GM18508 (cell line): Measurements from ENCODE around the gene CPSF3.
"Not testable (repeated sequence)": the region's sequence is repeated elsewhere in the genome, so short reads cannot be mapped to it uniquely, and the experiment has no call there.

Source experiments
- ATAC-seq: cut with Tn5 transposase; IDR thresholded peaks from one replicate; pipeline ENCODE4 v1.9.1; 2021; ENCODE audit warnings: moderate number of reproducible peaks; ENCODE audit not compliant: insufficient read depth, unreplicated experiment

Gene CPSF3

DNA sequence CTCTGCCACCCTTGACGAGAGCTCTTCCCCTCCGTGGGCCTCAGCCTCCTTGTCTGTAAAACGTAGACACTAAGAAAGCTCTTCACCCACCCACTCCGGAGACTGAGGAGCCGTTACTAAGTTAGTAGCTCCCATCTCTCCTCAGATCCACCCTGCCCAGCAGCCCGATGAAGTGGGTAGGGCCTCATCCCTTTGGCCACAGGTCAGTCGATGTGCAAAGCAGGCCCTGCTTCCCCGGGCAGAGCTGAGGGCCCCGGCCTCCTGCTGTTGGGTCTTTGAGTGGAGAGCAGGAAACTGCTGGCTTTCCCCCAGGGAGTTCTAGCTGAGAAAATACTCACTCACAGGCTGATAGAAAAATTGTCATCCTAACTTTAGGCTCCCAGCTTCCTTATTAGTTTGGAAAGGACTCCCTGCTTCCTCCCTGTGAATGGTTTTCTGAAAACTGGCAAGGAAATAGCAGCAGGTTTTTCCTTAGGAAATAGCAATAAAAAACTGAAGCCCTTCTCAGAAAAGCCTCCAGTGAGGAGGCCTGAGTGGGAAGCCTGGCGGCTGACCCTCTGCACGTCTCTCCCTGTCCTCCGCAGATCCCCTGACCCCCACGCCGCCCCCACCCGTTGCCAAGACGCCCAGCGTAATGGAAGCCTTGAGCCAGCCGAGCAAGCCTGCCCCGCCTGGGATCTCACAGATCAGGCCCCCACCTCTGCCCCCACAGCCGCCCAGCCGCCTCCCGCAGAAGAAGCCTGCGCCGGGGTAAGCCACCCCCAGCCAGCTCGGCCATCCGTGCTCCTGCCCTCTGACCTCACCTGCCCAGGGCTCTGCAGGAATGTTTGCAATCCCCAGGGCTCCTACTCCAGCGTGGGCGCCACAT, 30.3 kb upstream of the CPSF3 start:
- no peak for ATAC-seq

- no peak for ATAC-seq
Measured at GRCh38 chr2:9394816-9395215, 28.6 kb upstream of the CPSF3 start.

DNA sequence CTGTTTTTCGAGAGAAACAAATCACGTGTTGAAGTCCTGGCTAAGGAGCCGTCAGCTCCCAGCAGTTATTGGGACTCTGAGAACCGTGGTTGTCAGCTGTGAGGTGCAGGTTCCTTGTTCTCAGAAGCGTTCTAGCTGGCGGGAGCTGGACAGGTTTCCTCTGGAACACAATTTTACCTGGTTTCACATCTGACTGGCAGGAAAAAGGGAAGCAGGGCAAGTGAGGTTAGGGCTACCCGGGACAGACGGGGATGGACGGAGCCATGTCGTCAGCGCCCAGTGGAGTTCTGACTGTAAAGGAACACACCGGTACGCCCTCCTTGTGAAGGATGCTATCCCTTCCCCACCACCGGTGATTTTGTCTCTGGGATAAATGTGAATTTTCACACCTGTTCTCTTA, 26.3 kb upstream of the CPSF3 start:
- no peak for ATAC-seq

DNA sequence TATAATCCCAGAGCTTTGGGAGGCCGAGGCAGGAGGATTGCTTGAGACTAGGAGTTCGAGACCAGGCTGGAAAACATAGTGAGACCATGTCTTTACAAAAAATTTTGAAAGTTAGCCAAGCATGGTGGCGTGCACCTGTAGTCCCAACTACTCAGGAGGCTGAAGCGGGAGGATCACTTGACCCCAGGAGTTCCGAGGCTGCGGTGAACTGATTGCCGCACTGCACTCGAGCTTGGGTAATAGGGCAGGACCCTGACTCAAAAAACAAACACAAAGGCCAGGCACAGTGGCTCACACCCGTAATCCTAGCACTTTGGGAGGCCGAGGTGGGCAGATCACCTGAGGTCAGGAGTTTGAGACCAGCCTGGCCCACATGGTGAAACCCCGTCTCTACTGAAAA, 25.2 kb upstream of the CPSF3 start:
- not testable (repeated sequence) for ATAC-seq

DNA sequence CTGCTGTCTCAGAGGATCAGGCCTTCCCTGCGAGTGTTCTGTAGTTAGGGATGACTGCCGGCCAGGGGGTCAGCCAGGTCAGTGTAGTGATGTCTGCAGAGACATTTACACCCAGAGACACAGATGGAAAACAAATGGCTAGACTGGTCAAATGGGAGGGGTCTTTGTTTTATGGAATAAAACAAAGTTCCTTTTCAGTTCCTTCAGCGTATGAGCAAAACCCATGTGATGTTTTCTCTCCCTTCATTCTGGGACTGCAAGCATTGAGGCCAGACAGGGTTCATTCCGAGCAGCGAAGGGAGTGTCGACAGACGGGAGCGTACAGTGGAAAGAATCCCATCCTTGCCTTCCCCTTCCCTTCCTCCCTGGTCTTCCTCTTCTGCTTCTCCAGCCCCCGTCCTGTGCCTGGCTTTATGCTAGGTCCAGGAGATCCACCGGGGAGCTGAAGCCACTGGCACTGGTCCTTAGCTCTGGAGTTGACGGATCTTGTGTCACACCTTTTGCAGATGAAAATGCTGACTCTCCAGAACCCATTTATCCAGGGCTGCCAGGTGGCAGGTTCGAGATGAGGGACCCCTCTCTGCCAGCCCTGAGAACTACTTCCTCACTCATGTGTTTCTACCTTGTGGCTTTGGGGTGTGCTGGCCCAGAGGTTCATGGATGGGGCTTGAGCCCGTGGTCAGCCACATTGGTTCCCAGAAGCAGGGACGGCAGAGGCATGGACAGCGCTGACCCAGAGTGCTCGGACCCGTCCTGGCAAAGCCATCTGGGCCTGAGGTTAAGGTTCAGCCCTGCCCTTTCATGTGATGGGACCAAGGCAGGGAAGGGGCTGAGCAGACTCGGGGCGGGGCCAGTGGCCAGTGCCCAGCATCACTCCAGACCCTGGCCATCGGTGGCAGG, 24.3 kb upstream of the CPSF3 start:
- ATAC-seq: no peak

DNA sequence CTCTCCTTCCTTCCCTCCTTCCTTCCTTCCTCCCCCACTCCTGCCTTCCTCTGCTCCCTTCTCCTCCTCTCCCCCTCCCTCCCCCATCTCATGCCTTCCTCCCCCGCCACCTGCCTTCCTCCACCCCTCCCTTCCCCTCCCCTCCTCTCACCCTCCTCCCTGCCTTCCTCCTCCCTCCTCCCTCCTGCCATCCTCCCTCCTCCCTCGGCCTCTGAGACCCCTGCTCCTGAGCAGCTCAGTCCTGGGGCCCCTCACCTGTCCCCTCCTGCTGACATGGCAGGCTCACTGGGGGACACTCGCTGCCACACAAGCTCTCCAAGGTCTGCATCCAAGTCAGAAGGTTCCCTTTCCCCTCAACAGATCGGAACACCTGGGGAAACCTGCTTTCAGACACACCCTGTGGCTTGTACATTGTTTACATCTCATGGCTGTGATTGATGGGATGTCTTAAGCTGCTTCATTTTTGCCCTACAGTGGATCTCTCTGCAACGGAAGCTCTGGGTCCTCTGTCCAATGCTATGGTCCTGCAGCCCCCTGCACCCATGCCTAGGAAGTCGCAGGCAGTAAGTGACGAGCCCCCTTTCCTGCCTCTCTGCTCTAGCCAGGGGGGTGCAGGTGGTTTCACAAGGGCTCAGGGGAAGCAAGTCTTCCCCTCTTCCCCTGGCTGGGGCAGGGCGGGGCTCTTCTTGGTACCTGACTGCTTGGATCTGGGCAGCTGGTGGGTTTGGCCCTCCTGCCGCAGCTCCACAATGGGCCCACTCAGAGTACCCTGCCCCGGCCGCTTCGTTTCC, 23.0 kb upstream of the CPSF3 start:
- no peak for ATAC-seq

DNA sequence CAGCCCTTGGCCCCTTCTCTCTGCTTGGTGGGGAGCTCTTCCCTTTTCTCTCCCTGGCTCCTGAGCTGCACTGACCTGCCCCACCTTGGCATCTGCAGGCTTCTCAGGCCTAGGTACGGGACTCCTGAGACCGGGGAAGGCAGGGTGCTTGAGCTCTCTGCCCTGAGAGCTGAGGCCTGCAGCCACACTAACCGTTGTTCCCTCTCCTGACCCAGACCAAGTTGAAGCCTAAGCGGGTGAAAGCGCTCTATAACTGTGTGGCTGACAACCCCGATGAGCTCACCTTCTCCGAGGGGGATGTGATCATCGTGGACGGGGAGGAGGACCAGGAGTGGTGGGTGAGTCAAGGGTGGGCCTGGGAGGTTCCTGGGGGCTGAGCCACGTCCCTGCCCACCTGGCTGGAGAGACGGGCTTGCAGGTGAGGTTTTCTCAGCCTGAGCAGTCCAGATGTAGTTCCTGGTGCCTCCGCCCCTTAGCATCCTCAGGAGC, 22.4 kb upstream of the CPSF3 start:
- no peak for ATAC-seq

DNA sequence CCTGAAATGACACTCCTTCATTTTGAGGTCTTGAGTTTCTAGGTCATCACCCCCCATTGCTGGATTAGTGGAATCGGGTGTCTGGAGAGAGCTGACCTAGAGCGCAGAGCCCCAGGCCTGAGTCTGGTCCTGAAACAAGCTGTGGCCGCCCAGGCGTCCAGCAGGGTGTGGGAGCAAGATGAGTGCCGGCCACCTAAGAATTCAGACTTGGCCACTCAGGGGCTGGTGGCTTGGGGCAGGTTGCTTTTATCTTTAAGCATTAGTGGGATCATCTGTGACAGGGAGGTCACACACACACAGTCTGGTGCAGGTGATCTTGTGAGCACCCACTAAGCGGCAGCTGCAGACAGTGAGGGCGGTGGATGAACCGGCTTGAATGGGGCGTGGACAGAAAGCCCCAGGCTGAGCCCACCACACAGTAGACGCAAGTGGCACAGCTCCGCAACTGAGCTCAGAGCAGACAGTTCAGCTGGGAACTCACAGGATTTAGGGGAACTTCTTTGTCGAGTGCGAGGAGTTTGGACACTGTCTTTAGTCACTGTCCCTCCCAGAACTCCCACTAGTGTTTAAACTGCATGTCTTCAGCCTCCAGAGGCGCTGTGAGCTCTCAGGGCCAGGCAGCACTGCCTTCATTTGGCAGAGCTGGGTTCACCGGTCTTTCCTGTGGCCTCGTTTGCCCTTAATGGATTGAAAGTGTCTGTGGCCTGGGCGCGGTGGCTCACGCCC, 21.6 kb upstream of the CPSF3 start:
- ATAC-seq: no peak

GRCh38 chr2:9403924-9404323, 19.5 kb upstream of the CPSF3 start:
- no peak for ATAC-seq

- no peak for ATAC-seq
Measured at GRCh38 chr2:9404451-9404850, 19.0 kb upstream of the CPSF3 start.

DNA sequence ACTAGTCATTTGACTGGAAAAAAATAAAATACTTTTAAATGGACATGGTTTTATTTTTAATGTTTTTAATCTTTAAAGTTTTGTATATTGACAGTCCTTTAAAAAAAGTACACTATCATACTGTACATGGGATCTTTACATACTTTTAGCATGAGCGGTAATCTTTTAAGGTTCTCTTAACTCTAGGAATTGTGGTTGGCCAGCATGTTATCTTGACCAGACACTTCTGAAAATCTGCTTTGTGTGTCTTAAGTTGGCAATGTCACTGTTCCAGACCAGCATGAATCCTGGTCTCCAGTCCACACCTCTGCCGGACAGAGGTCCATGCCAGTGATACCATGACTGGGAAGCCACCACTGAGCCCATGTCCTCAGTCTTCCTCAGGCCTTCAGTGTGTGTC, 17.8 kb upstream of the CPSF3 start:
- ATAC-seq: no peak

DNA sequence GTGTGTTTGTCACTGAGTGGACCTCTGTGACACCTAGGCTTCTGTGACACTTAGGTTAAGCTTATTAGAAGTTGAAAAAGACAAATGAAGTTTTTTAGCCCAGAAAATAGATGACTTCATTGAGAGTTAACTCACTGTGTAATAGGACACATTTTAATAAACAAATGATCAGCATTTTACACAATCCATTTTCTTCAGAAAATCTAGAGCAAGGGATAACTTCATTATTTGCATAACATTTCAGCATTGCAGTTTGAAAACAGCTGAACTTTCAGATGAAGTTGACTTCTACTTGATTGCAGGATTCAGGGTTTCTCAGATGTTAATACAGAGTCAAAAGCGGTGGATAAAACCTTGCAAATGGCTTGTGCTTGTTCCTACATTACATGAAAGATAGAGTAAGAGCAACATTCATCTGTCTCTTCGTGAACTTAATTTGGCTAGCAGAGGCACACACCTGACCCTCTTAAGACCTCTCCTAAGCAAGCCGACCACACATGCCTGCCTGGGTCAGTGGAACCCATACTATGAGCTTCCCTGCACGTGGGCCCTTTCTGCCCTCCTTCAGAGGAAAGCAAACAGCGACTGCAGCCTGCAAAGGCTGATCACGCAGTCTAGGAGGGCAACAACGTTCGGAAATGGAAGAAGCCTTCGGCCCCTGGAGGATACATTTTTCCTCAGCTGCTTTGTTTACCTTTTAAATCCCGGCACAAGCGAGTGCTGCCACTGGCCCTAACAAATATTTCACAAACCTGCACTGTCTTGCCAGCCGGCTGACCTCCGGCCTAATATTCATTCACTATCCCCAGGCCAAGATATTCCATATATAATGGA, 16.7 kb upstream of the CPSF3 start:
- ATAC-seq: no peak

DNA sequence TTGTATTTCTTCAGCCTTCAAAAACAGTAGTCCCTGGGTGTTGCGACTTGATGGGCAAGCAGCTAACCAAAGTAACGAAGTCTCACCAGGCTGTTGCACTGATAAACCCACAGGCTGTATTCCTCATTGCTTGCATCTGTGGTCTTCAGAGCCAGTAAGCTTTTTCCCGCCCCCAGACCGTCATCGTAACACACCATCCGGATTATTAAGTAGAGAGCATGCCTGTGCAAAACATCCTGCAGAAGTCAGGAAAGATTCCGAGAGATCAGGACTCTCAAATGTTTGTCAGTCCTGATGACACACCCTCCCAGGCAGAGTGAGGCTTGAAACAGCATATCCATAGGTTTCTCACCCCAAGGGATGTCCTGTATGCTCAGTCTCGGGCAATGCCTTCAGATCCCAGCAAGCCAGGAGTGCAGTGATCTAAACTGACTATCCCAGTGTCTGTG, 16.1 kb upstream of the CPSF3 start:
- no peak for ATAC-seq

GRCh38 chr2:9408641-9409151, 14.8 kb upstream of the CPSF3 start:
- ATAC-seq: no peak

DNA sequence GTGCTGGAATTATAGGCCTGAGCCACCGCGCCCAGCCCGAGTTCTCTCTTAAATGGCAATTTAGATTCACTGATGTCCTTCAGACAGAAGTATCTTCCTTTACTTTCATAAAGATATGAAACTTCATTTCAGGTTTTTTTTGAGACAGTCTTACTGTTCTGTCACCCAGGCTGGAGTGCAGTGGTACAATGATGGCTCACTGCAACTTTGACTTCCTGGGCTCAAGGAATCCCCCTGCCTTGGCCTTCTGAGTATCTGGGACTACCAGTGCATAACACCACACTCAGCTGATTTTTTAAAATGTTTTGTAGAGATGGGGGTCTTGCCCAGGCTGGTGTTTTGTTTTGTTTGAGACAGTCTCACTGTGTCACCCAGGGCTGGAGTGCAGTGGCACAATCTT, 13.3 kb upstream of the CPSF3 start:
- ATAC-seq: no peak

- ATAC-seq: no peak
Measured at GRCh38 chr2:9412781-9413180, 10.7 kb upstream of the CPSF3 start.

GRCh38 chr2:9415516-9416169, 7.8 kb upstream of the CPSF3 start:
- ATAC-seq: no peak

DNA sequence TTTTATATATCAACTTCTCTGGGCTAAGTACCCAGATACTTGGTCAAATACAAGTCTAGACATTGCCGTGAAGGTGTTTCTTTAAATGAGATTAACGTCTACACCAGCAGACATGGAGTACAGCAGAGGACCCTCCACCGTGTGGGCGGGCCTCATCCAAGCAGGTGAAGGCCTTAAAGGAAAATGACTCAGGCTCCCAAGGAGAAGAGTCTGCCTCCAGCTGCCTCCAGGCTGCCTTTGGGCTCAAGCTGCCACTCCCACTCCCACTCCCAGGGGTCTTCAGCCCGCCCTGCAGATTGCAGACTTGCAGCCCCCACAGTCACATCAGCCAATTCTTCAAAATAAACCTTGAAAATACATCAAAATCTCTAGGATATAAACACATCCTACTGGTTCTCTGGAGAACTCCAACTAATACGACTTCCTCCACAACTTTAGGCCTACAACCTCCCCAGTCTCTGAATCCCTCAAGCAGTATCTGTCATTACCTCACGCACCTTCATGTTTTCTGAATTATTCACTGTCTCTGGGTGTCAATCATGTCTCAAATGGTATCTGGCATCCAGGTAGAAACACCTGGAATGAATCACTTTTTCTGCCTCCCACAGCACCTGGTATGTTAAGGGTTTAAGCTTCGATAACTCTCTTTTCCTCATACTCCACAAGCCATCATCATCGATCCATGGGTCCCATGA, 7.0 kb upstream of the CPSF3 start:
- no peak for ATAC-seq
